ENCODE results near the gene RPP21. TPM values are rescaled to one million over a fixed set of nuclear protein-coding genes. Genes with fewer than 3 reads are reported as not detected.
A peak's percentile ranks its signal among the peaks of the same experiment; 100 is the strongest.

The RPP21 gene
- 48.2 and 71.3 TPM in 2 replicates for total RNA-seq (2014; rRNA removed; shearing (Covaris generic))

DNA sequence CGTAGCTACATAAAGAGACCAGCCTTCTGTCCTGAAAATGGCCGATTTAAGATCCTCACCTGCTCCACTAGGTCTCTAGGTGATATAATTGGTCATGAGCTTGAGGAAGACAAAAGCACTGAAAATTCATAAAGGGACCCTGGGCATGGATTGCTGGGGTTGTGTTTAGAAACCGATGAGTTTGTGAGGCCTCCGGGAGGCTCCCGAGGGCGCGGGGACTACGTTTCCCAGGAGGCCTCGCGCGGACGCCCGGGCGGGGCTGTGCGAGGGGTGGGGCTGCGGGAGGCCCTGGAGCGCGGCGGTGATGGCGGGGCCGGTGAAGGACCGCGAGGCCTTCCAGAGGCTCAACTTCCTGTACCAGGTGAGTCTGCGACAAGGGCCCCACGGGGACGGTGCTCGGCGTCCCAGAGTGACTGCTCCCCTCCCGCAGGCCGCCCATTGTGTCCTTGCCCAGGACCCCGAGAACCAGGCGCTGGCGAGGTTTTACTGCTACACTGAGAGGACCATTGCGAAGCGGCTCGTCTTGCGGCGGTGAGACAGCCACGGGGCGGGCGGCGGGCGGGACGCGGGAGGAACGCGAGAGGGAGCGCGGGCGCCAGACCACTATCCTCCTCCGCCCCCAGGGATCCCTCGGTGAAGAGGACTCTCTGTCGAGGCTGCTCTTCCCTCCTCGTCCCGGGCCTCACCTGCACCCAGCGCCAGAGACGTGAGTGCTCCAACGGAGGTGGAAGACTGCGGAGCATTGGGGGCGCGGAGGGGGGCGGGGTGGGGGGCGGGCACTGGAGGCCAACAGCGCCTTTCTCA is at the start of gene RPP21:
Gene RPP21, plus strand, starts transcription at position 289 of the 804 bp plus-strand sequence. Its CDS starts 16 bp downstream, at position 305.
- peak; percentile 67 for DNase-seq (ENCODE audit: low spot score)

DNA sequence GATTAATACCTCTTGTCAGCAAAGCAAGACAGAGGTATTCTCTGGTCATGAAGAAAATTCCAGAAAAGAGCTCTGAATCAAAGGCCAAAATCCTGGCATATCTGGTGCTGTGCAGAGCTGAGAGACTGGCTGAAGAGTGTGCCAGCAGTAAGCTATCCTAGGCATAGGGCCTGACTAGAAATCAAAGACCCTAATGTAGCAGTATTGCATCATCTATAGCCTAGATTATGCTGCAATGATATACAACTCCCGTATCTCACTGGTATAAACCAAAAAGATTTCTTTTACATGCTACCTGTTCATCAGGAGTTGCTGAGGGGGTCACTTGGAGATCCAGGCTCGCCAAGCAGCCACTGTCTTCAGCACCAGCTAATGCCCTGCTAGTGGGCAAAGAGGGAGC is 49.1 kb upstream of the RPP21 start:
- DNase-seq (ENCODE audit: low spot score) = no peak

GRCh38 chr6:30304002-30304401 is 41.0 kb upstream of the RPP21 start:
- DNase-seq (ENCODE audit: low spot score) = no peak

DNA sequence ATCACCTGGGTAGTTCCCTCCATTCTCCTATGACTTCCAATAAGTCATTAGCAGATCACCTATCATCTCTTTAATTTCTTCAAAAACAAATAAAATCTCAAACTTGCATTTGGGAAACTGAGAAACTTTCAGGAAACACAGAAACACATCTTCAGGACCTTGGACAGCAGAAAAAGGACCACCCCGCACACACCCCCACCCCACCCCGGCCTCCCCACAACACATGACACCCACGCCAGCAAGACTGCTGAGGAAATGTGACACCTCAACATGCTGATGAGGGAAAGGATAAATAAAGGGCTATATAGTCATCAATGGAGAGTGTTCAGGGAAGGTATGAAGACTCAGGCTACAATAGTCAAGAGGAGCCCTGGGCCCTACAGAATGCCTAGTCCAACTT is 33.9 kb upstream of the RPP21 start:
- no peak for DNase-seq (ENCODE audit: low spot score)

- DNase-seq (ENCODE audit: low spot score) = no peak
Measured at GRCh38 chr6:30311671-30312070, 33.3 kb upstream of the RPP21 start.

DNA sequence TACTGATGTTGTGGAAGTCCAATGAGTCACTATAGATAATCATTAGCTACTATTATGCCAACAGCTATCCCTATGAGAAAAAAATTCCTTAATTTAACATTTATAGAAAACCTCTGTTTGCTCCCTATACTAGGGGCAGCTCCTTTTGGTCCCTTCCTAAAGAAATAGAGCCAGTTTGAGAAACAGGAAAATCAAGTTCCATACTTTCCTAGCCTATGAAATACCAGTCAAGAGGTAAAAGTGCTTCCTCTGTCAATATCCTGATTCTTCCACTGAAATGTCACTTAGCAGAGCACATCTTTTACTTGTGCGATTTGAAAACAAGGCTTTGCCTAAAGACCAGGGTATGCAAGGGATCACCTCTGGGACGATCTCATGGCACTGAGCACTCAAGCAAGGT is 32.7 kb upstream of the RPP21 start:
- no peak for DNase-seq (ENCODE audit: low spot score)

DNA sequence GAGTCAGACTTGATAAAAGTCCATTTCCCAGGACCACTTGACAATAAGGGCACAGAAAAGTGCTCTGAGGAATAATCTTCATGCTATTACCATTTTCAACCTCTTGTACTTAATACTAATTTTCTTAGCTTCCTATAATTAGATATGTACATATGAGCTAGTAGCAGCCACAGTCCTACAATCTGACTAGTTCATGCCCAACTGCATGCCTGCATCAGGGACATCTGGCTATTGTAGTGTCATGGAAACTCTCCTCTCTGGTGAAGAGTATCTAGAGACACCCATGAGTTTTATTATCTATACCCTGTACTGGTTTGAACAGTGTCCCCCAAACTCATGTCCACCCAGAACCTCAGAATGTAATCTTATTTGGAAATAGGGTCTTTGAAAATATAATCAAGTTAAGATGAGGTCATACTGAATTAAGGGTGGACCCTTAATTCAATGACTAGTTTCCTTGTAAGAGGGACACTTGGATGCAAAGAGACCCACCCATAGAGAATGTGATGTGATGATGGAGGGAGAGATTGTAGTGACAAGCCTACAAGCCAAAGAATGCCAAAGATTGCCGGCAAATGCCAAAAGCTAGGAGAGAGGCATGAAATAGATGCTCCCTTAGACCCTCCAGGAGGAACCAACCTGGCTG is 32.2 kb upstream of the RPP21 start:
- no peak for DNase-seq (ENCODE audit: low spot score)

GRCh38 chr6:30315156-30315555 is 29.8 kb upstream of the RPP21 start:
- DNase-seq (ENCODE audit: low spot score) = no peak

GRCh38 chr6:30317913-30318589 is 26.9 kb upstream of the RPP21 start:
- DNase-seq (ENCODE audit: low spot score) = no peak

- no peak for DNase-seq (ENCODE audit: low spot score)
Measured at GRCh38 chr6:30319146-30319835, 25.7 kb upstream of the RPP21 start.

- no peak for DNase-seq (ENCODE audit: low spot score)
Measured at GRCh38 chr6:30321692-30322388, 23.1 kb upstream of the RPP21 start.

- peak; percentile 46 for DNase-seq (ENCODE audit: low spot score)
Measured at GRCh38 chr6:30322527-30323501, 22.1 kb upstream of the RPP21 start.

DNA sequence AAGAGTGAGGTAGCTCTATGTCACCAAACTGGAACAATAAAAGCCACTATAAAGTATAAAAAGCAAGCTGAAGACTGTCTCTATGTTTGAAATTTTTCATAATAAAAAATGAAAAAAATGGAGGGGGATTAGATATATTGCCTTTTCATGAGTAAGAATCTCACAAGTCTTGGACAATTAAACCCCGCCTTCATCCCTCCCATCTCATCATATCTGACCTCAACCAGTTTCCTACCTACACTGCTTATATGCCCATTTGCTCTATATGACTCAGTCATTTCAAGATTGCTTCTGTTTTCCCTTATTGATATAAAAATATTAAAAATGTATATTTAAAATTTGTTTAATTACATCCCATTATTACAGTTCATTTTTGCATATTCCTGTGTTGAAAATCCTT is 21.1 kb upstream of the RPP21 start:
- no peak for DNase-seq (ENCODE audit: low spot score)

GRCh38 chr6:30325150-30325872 is 19.6 kb upstream of the RPP21 start:
- peak; percentile 44 for DNase-seq (ENCODE audit: low spot score)

GRCh38 chr6:30325873-30326525 is 19.0 kb upstream of the RPP21 start:
- DNase-seq (ENCODE audit: low spot score) = peak; percentile 73

DNA sequence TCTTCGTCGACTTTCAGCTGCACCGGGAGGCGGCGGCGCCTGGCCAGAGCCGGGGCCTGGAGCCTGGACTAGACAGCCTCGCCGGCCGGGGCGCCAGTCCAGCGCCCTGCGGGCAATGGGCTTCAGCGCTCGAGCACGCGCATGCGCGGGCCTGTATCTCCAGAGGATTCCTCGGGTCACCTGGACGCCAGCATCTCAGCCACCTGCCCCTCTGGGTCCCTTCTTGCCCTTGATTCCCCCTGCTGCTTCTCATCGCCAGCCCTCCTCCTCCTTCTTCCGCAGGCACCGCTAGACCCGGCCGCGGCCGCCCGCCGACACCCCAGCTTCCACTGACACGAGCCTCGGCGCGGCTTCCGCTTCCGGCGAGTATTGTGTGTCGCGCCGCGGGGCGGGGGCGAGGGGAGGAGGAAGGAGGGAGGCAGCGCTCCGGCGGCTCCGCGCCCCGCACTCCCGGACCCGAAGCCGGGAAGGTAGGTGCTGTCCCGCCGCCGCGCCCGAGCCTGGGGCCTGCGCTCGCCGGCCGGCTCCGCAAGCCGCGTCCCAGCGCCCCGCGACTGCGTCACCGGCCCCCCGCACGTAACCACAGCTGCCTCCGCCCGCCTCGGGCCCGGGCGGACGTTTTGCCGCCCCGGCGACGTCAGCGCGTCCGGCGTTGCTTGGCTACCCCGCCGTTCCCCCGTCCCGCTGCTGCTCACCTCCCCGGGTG is 18.3 kb upstream of the RPP21 start, which contains the start of gene TRIM39:
Gene TRIM39, plus strand, starts transcription at position 402 of the 706 bp plus-strand sequence. CDS start 2,391 bp downstream, outside the sequence.
- peak; percentile 59 for DNase-seq (ENCODE audit: low spot score)

DNA sequence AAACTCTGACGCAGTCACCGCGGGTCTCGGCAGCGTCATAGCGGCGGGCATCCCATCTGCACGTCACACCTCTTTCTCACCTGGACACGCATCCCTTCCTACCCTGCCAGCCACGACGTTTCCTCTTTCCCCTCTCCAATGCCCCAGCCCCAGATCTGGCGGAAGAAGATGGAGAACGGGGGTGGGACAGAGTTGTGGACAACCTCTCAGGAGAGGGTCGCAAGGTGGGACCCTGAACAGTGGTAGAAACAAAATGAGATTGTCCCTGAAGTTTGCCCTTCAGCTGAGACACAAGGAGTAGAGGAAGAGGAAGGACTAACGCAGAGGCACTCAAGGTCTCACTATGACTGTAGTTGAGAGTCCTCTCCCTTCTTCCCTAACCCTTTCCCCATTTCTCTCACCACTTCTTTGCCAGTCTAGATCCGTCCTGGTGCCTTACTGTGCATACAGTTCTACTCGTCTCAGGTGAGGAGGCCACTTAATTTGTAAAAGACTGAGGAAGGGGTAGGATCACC is 17.7 kb upstream of the RPP21 start:
- DNase-seq (ENCODE audit: low spot score) = no peak

DNA sequence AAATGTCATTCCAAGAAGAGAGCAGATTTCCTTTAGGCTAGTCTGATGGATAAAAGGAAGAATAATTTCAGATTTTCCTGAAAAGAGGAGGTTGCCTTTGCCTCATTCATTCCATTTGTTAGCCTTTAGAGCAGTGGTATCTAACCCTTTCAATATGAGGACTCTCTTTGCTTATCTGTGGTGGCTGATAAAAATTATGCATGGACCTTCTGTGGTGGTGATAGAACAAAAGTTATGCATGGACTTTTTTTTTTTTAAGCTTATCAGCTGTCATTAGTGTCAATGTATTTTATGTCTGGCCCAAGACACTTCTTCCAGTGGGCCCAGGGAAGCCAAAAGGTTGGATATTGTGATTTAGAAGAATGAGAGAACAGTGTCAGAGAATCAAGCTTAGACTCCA is 16.6 kb upstream of the RPP21 start:
- no peak for DNase-seq (ENCODE audit: low spot score)
